Right ventricle myocardium inferior (tissue), 1 donor: ENCODE results near the gene WLS. TPM values are rescaled to one million over a fixed set of nuclear protein-coding genes. Genes with fewer than 3 reads are reported as not detected.

Experiments used
- ATAC-seq: fragments of 200-7000 bp; cut with Tn5 transposase; one replicate; pipeline ENCODE4 v1.9.1; 2020; ENCODE audit warnings: mild to moderate bottlenecking, moderate library complexity
- DNase-seq: peaks from one replicate; pipeline ENCODE4 v3.0.0; 2021; ENCODE audit errors: missing footprints
- intact Hi-C: fragments of 100-400 bp; cut with DNase I; formaldehyde crosslinking; loops from one replicate; pipeline ENCODE4 v1.11.0; 2022
- microRNA-seq: library from miRNA; unstranded; fragments of <30 nt; microRNA quantifications from one replicate; pipeline ENCODE4 v1.2.0, GENCODE V29; 2020
- total RNA-seq: library from RNA; stranded (reverse); fragmentation: NEBNext Ultra II Directional; extraction: Animal tissue kit (Norgen Biotek cat#: 25700); gene quantifications from one replicate; pipeline ENCODE4 v1.2.1, GENCODE V29; 2021
- donor health status: DM: no; HTN: yes; CAD: no; lungs with severe emphysema.

WLS gene
- total RNA-seq, 1 donor from 2014 or later: 97.2 TPM

DNA sequence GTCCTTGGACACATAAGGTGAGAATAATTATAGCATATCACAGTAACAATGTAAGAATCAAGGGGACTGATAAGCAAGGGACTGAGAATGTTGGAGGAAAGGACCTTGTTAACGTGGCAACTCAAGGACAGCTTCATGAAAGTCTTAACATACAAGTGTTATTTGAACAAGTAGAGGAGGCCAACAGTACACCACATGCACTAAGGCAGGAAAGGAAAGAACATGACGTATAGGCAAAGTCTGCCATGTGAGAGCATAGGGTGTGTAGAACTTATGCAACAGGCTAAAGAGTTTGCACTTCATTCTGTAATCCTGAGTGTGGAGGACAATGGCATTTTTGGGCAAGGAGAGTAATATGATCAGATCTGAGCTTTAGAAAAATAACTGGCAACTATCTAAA is 148.6 kb downstream of the WLS start:
- intact Hi-C loops: no loop called here
- ATAC-seq: no peak
- no peak for DNase-seq

GRCh38 chr1:68081775-68082283 is 150.5 kb downstream of the WLS start:
- DNase-seq (no peak), ATAC-seq (no peak)
- intact Hi-C loops: no loop called here

- no peak for DNase-seq
- no peak for ATAC-seq
- intact Hi-C loops: no loop called here
Observed at GRCh38 chr1:68078647-68079046, 153.7 kb downstream of the WLS start.

Small RNA genes within 50 kb of the gene (microRNA-seq; reads per million reads assigned to microRNA genes)
- 1.1 reads per million for gene MIR1262

Other genes with a start within 250 kb of the WLS start
- gene DIRAS3, start 181.9 kb downstream of the WLS start, total RNA-seq: 23.7 TPM
- gene RPE65, start 217.4 kb upstream of the WLS start, total RNA-seq: not detected